ENCODE results near the gene TEX10.

GRCh38 chr9:100375658-100376057, 22.9 kb upstream of the TEX10 start:
- TF ChIP-seq CTCF (IDR thresholded peaks at IDR 0.05): no peak
- TF ChIP-seq POLR2A (IDR thresholded peaks at IDR 0.05): no peak

All from body of pancreas (tissue), 4 donors.